Stimulated activated CD4-positive, alpha-beta T cell treated with anti-CD3 and anti-CD28 coated beads, Interleukin-1b, Interleukin-23, amount 100 ng/mL, for 4 hours (primary cell): ENCODE measurements around the gene PLXNA1.

ENCODE experiments used
- DNase-seq, 2 donors: peaks; one replicate each; pipeline ENCODE4 v3.0.0-alpha.2; 2020; ENCODE audit warnings: low read depth in 2 of 2

The PLXNA1 gene

DNA sequence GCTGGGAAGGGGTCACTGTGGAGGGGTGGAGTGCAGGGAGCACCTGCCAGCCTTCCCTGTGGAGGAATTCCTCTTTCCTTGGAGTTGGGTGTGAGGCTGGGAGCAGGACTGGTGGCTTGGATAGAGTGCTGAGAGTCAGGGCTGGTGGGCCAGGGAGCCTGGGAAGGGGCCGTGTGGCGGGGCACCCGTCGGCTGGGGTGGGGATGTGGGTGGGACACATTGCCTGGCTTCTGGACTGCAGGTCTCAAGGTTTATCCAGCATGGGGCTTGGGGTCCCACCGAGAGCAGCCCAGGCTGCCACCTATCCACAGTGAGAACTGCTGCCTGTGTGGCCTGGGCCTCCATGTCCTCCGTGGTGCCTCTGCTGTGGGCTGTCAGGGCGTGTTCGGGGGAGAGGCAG lies 4.7 kb downstream of the PLXNA1 start:
- no peak for DNase-seq

DNA sequence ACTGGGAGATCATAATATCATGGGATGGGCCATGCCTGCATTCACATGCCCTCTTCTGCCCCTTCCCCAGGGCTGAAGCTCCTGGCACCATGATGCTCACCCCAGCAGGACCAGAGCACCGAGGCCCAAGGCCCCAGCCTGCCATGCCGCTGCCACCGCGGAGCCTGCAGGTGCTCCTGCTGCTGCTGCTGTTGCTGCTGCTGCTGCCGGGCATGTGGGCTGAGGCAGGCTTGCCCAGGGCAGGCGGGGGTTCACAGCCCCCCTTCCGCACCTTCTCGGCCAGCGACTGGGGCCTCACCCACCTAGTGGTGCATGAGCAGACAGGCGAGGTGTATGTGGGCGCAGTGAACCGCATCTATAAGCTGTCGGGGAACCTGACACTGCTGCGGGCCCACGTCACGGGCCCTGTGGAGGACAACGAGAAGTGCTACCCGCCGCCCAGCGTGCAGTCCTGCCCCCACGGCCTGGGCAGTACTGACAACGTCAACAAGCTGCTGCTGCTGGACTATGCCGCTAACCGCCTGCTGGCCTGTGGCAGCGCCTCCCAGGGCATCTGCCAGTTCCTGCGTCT lies 5.6 kb downstream of the PLXNA1 start:
- no peak for DNase-seq

DNA sequence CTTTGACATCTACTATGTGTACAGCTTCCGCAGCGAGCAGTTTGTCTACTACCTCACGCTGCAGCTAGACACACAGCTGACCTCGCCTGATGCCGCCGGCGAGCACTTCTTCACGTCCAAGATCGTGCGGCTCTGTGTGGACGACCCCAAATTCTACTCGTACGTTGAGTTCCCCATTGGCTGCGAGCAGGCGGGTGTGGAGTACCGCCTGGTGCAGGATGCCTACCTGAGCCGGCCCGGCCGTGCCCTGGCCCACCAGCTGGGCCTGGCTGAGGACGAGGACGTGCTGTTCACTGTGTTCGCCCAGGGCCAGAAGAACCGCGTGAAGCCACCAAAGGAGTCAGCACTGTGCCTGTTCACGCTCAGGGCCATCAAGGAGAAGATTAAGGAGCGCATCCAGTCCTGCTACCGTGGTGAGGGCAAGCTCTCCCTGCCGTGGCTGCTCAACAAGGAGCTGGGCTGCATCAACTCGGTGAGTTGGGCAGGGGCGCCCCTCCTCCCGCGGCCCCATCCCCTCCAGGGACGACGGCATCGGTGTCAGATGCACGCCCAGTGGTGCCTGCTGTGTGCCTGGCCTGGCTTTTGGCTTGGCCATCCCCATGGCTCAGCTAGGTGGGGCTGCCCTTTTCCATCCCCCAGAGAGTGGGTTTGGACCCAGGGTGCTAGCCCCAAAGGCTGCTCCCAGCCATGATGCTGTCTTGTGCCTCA lies 6.6 kb downstream of the PLXNA1 start:
- DNase-seq: no peak

DNA sequence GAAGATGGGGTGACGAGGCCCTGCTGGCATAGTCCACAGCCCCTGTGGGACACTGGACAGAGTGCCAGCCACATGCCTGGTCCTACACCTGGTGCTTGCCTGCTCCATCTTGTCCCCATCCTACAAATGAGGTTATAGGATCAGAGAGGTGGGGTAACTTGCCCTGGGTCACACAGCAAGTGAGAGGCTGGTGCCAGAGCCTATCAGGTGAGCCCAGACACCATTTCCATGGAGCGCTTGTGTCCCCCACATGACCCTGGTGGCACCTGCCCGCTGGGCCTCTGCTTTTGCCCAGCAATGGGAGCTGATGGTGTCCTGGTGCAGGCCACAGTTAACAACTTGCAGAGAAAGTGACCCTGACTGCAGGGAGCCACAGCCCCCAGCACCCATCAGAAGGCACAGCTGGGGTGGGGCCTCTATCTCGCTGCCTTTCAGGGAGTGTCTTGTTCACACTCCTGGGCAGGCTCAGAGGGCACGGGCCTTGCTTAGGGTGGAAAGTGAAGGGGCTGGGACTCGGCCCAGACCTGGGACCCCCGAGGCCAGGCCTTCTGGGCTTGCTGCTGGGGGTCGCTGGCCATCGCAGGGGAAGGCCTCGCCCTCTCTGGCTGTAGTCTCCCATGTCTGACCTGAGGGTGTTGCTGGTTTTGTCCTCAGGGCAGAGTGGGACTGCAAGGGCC lies 7.2 kb downstream of the PLXNA1 start:
- no peak for DNase-seq

DNA sequence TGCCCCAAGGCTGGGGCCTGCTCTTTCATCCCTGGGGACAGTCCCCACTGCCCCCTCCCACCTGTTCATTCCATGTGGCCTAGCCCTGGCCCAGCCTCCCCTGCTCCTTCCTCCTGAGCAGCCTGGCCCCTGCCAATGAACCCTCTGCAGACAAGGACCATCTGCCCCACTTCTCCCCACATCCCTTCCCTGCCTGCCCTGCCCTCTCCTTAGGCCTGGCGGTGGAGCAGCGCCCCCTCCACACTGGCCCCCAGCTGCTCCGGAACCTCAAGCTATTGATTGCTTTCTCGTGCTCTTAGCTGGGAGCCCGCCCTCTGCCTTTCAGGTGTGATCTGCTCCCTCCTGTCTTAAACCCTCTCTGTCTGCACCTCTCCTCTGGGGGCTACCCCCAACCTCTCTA lies 8.0 kb downstream of the PLXNA1 start:
- DNase-seq: no peak

DNA sequence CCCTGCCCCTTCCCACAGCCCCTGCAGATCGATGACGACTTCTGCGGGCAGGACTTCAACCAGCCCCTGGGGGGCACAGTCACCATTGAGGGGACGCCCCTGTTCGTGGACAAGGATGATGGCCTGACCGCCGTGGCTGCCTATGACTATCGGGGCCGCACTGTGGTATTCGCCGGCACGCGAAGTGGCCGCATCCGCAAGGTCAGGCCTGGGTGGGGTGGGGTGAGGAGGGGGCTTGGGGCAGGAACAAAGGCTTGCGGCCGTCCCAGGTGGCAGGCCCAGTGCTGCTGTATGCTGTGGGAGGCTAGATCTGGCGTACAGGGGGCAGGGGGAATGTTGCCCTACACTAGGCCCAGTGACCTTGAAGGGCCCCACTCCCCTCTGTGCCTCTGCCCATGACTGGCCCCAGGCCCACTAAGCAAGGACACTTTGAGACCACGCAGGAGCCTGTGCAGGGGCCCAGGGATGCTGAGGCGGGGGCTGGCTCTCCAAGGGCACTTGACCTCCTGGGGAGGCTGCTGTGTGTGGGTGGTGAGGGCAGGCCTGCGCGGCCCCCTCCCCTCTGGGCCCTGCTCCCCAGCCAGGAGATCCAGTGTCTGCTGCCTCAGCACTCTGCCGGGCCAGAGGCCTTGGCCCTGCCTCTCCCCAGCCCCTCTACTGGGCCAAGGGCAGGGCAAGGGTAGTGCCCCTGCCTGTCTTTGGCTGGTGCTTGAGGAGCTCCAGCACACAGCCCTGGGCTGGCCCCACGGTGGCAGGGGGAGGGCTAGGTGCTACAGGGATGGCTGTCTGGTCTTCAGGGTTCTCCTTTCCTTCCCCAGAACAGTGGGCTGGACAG lies 8.7 kb downstream of the PLXNA1 start:
- DNase-seq: no peak

DNA sequence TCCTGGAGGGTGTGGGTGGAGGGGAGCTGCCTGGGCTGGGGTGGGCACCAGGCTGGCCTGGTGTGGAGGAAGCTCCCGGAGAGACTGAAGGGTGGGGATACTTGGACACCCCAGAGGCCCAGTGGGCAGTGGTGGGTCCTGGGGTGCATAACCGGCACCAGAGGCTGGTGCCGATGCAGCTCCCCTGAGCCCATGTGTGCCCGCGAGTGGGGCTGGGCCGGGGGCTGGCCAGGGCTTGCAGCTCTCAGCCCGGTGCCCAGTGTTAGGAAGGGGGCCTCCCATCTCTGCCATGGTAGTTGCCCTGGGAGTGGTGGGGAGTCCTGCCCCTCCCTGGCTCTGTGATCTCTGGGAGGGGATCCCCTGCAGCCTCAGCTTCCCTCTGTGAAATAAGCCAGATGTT lies 9.3 kb downstream of the PLXNA1 start:
- DNase-seq: no peak

DNA sequence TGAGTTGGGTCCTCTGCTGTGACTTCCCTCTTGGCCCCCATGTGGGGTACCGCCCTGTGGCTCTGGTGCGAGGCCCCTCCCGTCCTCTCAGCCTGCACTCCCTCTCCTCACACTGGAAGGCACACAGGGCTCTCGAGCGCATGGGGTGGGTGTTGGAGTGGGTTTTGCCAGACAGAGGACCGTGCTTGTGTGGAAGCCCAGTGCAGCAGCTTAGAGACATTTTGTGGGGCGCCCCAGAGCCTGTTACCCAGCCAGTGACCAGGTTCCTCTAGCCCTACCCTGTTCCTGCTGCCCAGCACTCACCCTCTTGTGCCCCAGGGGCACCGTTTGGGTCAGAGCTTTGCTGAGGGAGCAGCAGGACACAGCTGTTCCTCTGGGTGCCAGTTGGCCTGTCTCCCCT lies 9.9 kb downstream of the PLXNA1 start:
- DNase-seq: no peak

DNA sequence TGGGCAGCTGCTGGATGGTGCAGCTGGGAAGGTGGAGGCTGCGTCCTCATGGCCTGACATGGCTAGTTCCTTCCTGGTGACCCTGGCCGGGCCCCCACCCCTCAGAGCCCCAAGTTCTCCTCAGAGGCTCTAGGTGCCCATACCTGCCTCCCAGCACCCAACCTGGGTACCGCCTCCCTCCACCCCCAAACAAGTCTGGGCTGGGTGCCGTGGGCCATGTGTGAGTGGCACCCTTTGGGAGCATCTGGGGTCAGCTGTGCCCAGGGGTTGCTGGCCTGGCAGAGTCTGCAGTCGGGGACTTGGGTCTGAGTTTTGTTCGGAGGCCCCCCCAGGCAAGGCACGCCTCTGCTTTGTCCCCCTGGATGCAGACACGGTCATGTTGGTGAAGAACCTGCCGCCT lies 10.5 kb downstream of the PLXNA1 start:
- DNase-seq: no peak

DNA sequence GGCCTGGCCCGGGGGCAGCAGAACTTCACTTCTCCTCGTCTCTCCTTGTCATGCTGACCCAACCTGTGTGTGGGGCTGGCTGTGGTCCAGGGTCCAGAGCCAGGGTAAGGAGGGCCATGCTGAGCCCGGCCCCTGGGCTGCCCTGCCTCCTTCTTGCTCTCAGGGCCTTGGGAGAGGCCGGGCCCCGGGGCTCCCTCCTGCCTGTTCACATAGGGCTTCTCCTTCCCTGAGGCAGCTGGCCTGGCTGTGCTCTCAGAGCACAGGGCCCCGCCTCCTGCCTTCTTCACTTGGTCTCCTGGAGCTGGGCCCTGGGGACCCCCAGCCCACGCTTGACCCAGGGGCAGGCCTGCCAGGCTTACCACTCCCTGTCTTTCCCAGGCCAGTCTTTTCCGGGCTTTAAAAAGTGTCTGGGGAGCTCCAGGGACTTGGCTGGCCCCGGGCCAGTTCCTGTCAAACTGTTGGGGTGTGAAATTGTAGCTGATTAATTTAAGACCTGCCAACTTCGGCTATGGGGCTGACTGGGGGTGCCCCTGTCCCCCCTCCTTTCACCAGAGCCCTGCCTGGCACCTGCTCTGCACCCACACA lies 11.8 kb downstream of the PLXNA1 start:
- DNase-seq: no peak

DNA sequence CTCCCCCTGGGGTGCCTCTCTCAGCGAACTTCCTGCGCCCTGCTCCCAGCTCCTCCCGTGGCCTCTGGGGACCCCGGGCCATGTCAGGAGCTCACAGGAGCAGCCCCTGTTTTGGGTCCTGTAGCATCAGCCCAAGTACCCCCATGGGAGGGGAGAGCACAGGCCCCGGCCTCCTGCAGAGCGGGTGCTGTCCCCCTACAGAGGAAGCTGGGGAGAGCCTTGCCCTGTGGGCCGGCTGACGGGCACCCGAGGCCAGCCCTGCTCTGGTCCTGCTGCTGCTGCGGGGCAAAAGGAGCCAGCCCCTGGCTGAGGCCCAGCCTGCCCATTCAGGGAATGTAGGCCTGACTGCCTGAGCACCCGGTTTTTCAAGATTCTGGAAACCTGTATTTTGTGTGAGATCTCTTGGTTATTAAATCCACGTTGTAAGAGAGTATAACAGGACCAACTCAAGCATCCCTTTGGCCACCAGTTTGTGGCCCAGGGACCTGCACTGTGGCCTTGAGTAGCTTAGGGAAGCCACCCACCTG lies 12.4 kb downstream of the PLXNA1 start:
- DNase-seq: no peak

DNA sequence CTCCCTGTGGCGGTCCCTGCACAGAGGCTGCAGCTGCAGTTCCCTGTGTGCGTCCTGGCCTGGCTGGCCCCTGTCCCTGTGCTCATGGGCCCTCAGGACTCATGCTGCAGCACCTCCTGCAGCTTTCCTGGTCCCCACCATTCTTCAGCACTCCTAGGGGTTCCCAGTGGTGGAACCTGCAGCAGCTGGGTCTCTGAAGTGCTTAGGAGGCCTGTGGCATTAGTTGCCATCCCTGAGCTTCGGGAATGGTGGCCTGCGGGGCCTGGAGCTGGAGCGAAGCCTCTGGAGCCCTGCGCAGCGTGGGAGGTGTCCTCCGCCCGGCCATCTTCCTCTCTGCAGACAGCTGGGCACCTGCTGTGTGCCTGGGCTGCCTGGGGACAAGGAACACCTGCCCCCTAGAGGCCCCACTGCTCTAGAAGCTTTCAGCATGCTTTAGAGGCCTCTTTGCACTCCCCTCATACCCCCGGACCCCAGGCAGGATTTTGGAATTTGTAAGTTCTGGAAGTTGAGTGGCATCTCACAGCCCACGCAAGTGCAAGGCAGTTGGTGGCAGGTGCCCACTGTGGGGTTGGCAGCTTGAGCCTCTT lies 13.1 kb downstream of the PLXNA1 start:
- no peak for DNase-seq

DNA sequence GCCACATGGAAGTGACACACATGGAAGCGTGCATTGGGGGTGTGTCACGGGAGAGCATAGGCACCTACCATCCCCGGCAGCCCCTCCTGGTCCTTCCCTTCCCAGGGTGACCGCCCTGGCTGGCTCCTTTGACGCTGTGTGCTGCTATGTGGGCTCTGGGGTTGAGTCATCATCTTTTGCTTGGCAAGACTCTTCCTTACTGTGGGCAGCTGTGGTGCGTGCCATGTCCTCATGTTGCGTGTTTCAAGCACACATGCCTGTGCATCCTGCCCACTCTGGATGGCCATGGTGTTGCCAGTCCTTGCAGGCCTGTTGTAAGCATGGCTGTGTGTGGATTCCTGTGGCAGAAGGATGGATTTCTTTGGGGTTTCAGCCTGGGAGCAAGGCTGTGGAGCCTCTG lies 14.0 kb downstream of the PLXNA1 start:
- DNase-seq: no peak

DNA sequence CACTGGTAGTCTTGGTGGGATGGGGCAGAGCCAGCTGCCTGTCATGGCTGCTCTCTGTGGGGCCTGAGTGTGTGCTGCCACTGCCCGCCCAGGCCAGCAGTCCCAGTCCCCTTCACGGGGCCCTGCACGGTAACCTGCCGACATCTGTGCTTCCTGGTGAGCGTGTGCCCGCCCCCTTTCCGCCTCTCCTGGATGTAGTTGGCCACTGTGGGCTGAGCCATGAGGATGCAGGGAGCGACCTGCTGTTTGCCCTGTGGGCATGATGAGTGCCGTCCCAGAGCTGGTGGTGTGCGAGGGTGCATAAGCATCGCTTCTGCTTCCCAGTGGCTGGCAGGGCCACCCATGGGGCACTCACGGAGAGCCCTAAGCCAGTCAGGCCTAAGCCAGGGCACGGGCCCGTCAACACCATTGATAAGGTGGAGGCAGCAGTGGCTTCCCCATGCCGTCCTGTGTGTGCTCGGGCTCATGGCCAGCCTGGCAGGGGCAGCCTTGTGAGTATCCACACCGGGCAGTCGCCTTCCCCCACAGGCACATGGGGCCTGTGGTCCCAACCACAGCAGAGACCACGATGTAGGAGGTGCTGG lies 14.6 kb downstream of the PLXNA1 start:
- no peak for DNase-seq

DNA sequence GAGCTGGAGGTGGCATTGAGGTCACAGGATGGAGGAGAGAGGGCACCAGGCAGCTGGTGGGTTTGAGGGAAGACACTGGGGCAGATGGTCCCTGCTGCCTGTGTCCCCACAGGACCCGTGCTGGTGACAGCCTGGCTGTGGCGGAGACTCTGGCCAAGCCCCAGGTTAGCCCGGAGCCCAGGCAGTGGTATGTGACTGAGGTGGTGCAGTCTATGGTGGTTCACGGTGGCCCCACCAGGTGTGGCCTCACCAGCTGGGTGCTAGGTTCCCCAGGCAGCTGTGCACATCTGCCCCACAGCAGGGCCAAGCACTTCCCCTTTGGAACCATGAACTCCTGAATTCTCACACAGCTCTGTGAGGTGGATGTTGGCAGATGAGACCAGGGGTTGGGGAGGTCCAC lies 15.4 kb downstream of the PLXNA1 start:
- DNase-seq: no peak

DNA sequence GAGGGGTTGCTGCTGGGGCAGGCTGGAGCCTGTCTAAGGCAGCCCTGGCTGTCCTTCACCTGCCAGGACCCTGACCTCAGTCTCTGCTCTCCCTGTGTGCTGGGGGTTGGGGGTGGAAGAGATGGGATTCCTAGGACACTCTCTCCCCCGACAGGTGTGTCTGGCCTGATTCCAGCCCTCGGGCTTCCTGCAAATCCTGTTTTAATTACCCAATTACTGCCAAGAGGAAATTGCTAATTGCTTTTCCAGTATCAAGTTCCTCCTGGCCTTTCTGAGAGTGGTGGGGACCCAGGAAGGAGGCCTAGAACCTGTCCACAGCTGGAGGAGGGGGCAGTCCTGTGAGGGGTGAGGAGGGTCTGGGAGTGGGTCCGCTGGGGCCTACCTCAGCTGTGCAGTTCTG lies 15.8 kb downstream of the PLXNA1 start:
- DNase-seq: no peak

DNA sequence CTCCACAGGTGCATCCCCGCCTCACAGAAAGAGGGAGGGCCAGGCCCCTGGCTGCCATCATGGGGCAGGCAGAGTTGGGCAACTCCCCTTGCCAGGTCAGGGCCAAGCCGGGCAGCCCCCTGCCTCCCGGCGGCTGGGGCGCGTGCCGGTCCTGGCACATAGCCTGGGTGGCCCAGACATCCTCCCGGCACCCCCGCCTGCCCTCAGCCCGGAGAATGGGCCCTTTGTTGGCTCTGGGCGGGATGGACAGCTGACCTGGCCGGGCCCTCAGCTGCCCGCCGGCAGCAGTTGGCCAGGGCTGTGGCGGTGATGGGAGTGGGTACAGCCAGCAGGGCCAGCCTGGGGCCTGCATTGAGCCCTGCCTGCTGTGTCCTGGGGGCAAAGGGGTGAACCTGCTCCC lies 16.5 kb downstream of the PLXNA1 start:
- DNase-seq: no peak

DNA sequence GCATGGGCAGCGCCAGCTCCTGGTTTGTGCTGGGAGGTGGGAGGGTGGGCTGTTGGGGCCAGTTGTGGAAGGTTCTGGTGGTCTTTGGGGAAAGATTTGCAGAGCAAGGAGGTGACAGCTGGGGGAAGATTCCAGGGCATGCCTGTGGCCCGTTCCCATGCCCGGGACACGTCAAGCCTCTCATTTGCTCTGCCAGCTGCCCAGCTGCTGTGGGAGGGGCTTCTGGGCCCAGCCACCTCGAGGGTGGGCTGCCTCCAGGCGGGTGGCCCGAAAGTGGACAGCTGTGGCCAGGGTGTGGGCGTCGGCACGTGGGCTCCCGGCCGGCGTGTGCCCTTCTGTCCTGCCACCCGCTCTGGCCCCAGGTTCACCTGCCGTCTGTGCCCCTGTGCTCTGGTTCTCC lies 17.2 kb downstream of the PLXNA1 start:
- DNase-seq: no peak

DNA sequence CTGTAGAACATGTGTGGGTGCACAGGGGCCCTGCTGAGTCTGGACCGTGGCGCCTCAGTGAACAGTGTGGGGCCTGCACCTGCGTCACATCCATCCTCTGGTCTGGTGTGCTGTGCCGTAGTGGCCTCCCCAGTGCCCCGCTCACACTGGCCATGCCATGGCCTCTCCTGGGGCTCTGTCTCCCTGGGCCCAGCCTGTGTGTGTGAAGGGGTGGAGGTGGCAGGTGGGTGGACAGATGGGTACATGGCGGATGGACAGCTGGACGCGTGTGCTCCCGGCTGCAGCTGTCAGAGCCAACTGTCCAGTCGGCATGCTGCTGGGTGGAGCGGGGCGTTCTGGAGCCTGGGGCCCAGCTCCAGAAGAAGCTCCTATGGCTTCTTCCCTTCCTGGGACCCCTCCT lies 17.8 kb downstream of the PLXNA1 start:
- no peak for DNase-seq

DNA sequence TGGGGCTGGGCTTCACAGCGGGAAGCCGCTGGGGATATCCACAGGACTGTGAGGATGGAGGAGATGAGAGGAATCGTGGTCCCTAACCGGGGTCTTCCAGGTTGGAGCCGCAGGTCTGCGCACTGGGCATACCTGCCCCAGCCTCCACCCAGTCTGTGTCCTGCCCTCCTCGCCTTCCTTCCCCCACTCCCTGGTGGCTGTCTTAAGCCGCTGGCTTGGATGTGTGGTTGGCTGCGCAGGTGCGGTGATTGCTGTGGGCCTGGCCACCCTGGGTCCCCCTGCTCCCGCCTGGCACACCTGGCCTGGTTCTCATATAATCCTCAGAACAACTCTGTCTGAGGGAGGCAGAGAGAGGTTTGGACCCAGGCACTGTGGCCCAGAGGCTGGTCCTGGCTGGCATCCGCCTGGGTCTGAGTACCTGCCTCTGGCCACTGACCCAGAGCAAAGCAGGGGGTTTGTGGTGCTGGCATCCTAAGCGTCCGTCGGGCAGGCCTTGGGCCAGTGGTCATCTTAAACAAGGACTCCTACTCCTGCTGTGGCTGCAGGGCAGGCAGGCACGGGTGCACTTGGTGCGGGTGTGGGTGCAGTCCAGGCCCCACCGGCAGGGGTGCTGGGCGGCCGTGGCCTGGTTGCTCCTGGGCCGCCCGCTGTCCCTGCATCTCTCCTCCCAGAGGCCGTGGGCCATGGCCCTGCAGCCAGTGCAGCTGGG lies 18.7 kb downstream of the PLXNA1 start:
- DNase-seq: no peak
